Measurements from ENCODE around the gene DDX39B.

Gene DDX39B

DNA sequence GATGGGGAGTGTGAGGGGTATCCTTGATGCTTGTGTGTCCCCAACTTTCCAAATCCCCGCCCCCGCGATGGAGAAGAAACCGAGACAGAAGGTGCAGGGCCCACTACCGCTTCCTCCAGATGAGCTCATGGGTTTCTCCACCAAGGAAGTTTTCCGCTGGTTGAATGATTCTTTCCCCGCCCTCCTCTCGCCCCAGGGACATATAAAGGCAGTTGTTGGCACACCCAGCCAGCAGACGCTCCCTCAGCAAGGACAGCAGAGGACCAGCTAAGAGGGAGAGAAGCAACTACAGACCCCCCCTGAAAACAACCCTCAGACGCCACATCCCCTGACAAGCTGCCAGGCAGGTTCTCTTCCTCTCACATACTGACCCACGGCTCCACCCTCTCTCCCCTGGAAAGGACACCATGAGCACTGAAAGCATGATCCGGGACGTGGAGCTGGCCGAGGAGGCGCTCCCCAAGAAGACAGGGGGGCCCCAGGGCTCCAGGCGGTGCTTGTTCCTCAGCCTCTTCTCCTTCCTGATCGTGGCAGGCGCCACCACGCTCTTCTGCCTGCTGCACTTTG is 33.6 kb upstream of the DDX39B start, which contains the start of gene TNF:
Gene TNF (plus strand): TSS at position 231 of the 567 bp plus-strand sequence. CDS start 177 bp downstream, at position 408.
- DNase-seq (ENCODE audit: low read depth): no peak

DNA sequence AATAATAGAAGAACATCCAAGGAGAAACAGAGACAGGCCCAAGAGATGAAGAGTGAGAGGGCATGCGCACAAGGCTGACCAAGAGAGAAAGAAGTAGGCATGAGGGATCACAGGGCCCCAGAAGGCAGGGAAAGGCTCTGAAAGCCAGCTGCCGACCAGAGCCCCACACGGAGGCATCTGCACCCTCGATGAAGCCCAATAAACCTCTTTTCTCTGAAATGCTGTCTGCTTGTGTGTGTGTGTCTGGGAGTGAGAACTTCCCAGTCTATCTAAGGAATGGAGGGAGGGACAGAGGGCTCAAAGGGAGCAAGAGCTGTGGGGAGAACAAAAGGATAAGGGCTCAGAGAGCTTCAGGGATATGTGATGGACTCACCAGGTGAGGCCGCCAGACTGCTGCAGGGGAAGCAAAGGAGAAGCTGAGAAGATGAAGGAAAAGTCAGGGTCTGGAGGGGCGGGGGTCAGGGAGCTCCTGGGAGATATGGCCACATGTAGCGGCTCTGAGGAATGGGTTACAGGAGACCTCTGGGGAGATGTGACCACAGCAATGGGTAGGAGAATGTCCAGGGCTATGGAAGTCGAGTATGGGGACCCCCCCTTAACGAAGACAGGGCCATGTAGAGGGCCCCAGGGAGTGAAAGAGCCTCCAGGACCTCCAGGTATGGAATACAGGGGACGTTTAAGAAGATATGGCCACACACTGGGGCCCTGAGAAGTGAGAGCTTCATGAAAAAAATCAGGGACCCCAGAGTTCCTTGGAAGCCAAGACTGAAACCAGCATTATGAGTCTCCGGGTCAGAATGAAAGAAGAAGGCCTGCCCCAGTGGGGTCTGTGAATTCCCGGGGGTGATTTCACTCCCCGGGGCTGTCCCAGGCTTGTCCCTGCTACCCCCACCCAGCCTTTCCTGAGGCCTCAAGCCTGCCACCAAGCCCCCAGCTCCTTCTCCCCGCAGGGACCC is 32.6 kb upstream of the DDX39B start:
- DNase-seq (ENCODE audit: low read depth): no peak

DNA sequence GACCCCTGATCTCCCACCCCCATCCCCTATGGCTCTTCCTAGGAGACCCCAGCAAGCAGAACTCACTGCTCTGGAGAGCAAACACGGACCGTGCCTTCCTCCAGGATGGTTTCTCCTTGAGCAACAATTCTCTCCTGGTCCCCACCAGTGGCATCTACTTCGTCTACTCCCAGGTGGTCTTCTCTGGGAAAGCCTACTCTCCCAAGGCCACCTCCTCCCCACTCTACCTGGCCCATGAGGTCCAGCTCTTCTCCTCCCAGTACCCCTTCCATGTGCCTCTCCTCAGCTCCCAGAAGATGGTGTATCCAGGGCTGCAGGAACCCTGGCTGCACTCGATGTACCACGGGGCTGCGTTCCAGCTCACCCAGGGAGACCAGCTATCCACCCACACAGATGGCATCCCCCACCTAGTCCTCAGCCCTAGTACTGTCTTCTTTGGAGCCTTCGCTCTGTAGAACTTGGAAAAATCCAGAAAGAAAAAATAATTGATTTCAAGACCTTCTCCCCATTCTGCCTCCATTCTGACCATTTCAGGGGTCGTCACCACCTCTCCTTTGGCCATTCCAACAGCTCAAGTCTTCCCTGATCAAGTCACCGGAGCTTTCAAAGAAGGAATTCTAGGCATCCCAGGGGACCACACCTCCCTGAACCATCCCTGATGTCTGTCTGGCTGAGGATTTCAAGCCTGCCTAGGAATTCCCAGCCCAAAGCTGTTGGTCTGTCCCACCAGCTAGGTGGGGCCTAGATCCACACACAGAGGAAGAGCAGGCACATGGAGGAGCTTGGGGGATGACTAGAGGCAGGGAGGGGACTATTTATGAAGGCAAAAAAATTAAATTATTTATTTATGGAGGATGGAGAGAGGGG is 31.7 kb upstream of the DDX39B start:
- DNase-seq (ENCODE audit: low read depth): no peak

DNA sequence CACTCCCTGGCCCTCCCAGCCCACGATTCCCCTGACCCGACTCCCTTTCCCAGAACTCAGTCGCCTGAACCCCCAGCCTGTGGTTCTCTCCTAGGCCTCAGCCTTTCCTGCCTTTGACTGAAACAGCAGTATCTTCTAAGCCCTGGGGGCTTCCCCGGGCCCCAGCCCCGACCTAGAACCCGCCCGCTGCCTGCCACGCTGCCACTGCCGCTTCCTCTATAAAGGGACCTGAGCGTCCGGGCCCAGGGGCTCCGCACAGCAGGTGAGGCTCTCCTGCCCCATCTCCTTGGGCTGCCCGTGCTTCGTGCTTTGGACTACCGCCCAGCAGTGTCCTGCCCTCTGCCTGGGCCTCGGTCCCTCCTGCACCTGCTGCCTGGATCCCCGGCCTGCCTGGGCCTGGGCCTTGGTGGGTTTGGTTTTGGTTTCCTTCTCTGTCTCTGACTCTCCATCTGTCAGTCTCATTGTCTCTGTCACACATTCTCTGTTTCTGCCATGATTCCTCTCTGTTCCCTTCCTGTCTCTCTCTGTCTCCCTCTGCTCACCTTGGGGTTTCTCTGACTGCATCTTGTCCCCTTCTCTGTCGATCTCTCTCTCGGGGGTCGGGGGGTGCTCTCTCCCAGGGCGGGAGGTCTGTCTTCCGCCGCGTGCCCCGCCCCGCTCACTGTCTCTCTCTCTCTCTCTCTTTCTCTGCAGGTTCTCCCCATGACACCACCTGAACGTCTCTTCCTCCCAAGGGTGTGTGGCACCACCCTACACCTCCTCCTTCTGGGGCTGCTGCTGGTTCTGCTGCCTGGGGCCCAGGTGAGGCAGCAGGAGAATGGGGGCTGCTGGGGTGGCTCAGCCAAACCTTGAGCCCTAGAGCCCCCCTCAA is 30.5 kb upstream of the DDX39B start, which contains the start of gene LTA:
Gene LTA (plus strand): TSS at position 249 of the 871 bp plus-strand sequence. CDS start 454 bp downstream, at position 703.
- DNase-seq (ENCODE audit: low read depth): no peak

DNA sequence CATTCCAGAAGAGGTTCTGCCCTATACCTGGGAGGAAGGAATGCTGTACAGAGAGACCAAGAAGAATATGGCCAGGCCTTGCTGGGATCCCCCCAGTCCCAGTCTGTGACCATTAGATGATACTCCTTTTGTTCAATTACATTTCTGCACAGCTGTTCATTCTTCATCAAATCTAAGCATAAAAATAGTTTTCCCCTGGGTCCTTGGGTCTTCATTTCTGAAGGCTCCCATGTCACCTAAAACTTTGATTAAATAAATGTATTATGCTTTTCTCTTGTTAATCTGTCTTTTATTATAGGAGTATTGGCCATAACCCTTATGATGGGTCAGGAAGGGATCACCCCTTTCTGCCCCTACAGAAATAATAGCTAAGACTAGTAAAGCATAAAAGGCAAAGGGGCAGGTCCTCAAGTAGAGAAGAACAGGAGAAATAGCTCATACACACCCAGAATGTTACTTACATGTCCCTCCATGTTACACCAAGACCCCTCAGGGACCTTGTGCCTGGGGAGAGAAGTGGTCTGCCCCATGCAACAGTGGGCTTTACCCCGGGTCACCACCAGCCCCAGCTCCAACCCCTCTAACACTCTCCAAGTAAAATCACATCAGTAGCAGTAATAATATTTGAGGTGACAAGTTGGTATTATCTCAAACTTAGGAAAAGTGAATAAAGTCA is 28.2 kb upstream of the DDX39B start:
- no peak for DNase-seq (ENCODE audit: low read depth)

DNA sequence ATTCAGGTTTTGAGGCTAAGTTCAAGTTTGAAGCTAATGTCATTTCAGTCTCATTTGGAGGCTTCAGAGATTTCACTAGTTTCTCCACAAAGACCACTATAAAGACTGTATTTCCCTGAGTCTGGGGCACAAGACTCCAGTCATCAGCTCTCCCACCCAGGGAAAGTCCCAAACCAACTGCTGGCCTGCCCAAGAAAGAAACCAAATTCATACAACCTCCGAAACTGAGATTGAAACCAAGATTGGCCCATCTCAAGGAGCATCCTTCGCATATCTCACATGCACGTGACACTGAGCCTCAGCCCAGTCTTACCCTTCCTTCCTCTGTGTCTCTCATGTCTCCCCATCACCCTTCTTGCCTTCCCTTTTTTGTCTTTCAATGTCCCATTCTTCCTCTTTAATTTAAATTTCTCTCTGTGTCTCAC is 26.7 kb upstream of the DDX39B start:
- DNase-seq (ENCODE audit: low read depth): no peak

DNA sequence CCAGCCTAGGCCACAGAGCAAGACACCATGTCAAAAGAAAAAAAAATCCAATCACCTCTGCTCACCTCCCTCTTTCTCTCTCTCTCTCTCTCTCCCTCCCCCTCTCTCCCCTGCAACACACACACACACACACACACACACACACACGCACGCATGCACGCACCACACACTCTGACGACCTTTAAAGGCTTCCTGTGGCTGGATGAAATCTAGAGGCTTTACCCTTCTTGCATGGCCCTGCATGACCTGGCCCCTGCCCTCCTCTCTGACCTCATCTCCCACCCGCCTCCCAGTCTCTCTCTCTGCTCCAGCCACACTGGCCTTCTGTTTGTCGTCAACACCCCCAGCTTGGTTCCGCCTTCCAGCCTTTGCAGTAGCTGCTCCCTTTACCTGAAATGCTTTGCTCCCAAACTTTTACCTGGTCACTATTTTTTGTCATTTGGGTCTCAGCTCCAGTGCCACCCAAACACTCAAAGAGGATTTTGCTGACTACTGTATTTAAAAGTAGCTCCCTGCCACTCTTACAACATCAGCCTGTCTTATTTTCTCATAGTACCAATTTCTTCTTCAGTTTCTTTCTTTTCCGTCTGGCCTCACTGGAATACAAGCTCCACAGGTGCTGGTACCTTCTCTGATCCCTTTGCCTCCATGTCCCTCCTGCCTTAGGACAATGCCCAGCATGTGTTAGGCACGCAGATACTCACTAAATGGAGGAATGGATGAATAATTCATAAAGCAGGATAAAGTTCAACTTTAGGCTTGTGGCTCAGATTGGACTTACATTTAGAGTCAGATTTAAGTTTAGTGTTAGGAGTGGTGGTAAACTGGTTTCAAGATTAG is 25.9 kb upstream of the DDX39B start:
- no peak for DNase-seq (ENCODE audit: low read depth)

DNA sequence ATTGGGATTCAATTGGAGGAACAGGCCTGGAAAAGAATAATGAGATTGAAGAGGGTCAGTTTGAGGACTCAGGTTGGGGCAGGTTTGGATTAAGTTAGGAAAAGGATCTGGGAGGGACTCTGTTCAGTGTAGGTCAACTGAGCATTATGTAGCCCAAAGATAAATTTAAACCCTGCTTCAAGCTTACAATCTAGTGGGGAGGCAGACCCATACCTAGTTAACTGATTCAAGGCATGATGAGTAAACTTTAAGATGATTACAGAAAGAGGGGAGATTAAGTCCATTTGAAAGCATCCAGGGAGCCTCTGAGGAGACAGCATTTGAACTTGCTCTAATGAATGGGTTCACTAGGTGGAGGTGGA is 18.9 kb upstream of the DDX39B start:
- no peak for DNase-seq (ENCODE audit: low read depth)

DNA sequence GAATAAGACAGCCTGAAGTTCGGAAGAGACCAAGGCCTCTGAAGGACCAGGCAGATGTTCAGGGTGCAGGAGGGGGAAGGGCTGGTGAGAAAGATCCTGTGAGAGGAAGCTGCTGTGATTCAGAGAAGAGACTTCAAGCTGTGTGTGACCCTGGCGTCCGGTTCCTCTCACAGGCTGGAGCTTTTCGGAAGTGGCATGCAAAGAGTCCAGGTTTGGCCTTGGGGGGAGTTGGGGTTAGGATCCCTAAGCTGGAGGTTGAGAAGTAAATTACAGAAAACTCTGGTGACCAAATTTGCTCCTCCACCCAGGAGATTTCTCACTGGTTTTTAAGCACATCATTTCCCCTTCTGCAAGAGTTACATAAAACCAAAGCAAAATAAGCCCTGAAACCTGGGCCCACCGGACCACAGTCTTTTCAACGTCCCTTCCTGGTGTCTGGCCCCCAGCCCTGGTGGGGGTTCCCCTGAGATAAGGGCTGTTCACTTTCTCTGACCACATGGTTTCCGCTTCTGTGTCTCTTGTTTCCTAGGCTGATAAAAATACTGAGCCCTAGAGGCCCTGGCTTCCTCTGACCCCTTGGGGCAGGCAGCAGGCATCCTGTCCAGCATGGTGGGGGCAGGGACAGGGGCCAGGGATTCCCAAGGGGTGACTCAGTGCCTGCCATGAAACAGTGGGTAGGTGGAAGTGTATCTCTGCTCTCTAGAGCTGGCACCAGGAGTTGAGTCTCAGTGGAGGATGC is 18.3 kb upstream of the DDX39B start:
- DNase-seq (ENCODE audit: low read depth): no peak

DNA sequence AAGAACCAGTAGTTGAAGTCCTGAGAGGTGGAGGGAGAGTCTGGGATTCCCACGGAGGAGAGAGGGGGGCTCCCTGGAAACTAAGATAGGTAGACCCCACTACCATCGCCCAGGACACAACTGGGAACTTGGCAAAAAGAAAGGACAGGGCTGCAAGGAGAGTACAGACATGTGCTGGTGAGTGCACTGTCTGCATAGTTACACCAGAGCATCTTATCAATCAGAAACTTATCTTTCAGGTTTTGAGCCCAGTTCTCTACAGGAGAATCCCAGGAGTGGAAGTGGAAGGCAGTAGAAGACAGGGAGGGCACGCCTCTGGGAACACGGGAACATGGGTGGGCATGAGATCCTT is 17.8 kb upstream of the DDX39B start:
- no peak for DNase-seq (ENCODE audit: low read depth)

DNA sequence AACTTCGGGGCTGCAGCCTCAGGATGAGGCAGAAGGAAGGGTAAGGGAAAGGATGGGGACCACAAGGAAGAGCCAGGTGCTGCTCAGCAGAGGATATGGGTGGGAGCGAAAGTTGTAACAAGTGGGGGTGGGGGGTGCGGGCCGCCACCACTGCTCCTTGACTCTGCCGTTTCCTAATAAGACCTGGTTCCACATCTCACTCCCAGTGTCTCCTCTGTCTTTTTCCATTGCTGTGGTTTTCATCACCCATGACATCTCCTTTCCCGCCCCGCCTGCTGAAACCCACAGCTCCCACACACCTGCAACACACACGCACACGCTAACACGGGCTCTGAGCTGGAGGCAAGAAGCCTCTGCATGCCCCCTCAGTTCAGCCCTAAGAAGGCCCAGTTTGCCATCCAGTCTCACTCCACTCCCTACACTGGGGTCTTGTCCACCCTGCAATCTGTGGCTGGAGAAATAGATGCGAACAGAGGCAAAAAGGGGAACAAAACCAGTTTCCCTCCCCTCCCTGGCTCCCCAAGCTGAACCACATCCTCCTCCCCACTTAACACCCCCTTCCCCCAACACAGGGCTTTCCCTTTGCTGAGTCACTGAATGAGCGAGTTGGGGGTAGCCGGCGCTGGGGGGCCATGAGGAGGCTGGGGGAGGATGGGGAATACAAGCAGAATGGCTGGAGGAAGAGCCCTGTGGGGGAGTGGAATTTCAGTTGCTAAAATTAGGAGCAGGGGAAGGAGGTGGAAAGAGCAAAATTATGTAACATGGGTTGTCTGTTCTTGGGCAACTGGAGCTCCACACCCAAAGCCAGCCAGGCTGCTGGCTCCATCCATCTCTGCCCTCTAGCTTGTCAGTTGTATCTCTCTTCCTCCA is 17.1 kb upstream of the DDX39B start:
- DNase-seq (ENCODE audit: low read depth): no peak

DNA sequence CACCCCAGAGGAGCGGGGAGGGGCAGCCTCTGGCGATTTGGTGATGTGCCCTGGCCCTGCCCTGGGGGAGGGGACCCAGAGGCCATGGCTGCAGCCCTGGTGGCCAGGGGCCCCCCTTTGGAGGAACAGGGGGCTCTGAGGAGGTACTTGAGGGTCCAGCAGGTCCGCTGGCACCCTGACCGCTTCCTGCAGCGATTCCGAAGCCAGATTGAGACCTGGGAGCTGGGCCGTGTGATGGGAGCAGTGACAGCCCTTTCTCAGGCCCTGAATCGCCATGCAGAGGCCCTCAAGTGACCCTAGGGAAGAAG is 16.5 kb upstream of the DDX39B start:
- no peak for DNase-seq (ENCODE audit: low read depth)

DNA sequence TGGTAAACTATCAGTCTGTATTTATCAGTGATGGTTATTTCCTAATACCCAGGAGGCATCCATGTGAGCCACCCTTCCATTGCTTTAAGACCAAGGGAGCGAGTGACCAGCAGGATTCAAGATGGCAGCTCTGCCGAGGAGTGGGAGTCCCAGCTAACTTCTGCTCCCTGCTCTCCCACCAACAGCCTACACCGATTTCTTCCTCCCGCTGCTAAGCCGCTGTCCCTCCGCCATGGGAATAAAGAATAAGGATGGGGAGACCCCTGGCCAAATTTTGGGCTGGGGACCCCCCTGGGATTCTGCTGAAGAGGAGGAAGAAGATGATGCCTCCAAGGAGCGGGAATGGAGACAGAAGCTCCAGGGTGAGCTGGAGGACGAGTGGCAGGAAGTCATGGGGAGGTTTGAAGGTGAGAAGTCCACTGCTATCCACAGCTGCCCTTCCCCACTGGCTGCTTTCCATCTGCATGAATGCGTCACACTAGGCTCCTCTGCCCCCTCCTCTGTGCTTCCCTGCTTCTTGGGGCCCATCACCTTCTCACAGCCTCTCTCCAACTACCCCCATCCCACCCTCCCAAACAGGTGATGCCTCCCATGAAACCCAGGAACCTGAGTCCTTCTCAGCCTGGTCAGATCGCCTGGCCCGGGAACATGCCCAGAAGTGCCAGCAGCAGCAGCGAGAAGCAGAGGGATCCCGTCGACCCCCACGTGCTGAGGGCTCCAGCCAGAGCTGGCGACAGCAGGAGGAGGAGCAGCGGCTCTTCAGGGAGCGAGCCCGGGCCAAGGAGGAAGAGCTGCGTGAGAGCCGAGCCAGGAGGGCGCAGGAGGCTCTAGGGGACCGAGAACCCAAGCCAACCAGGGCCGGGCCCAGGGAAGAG is 15.9 kb upstream of the DDX39B start:
- DNase-seq (ENCODE audit: low read depth): no peak

DNA sequence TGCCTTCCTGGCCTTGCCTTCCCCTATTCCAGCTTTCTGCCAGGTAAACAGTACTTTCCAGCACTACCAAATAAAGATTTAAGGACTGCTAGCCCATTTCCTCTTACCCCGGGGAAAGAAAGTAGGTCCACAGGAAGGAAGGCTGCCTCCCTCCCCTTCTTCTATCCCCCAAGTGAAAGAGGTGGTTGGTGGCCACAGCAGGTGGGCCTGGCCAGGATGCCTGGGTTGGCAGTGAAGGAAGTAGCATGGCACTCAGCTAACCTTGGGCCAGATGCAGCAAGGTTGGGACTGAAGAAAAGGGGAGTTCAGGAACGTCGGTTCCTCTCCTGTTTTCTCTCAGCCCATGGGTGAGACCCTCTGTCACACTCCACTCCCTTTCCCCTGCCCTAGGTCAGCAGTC is 14.5 kb upstream of the DDX39B start:
- DNase-seq (ENCODE audit: low read depth): no peak

DNA sequence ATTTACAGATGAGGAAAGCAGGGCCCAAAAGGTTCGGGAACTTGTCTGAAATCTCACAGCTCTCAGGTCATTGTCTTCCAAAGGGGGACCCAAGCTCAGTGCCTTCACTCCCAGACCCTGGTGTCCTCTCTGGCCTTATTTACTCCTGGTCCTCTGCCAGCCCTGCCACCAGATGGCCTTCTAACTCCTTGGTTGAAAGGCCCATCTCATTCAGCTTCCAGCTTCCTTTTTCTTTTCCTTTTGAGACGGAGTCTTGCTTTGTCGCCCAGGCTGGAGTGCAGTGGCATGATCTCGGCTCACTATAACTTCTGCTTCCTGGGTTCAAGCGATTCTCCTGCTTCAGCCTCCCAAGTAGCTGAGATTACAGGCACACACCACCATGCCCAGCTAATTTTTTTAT is 9.6 kb upstream of the DDX39B start:
- DNase-seq (ENCODE audit: low read depth): peak; percentile 31

DNA sequence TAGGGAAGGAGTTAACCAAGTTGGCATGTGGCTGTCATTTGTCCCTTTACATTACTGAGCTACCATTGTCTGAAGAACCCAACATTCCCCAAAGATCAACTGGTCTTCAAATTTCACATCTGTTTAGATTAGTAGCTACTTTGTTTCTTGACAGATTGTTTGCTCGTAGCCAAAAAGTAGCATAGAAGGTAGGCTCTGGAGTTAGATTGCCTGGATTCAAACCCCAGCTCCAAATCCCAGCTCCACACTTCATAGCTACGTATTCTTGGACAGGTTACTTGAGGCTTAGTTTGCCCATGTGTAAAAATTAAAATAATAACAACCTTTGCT is 6.7 kb upstream of the DDX39B start:
- DNase-seq (ENCODE audit: low read depth): no peak

DNA sequence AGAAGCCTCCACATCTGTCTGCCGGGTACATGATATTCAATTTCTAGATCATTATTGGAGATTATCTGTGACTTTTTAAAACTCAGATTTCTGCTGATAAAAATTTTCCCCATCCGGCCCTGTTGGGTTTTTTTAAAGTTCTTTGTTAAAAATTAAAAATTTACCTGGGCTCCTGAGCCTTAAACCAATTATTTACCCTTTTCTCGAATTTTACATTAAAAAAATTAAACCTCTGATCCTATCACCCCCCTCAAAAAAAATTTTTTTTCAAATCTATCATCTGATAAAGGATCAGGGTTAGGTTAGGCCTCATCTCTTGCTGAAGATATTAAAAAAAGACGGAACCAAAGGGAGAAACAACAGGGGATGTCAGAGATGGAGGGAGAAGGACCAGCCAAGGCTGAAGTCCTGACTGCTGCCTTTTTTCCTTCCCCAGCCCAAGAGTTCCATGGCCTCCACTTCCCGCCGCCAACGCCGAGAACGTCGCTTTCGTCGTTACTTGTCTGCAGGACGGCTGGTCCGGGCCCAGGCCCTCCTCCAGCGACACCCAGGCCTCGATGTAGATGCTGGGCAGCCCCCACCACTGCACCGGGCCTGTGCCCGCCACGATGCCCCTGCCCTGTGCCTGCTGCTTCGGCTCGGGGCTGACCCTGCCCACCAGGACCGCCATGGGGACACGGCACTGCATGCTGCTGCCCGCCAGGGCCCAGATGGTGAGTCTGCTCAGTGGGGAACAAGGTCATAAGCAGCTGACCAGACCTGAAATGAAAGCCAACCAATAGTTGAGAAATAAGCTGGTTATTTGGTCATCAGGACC is 6.1 kb upstream of the DDX39B start:
- DNase-seq (ENCODE audit: low read depth): no peak
